ENCODE data around the gene MYOT.
"Not testable (repeated sequence)": the region's sequence is repeated elsewhere in the genome, so short reads cannot be mapped to it uniquely, and the experiment has no call there.

The MYOT gene

GRCh38 chr5:137856916-137857862 is 10.5 kb upstream of the MYOT start:
- DNase-seq = no peak

GRCh38 chr5:137858223-137858916 is 9.3 kb upstream of the MYOT start:
- no peak for DNase-seq

- DNase-seq = no peak
Observed at GRCh38 chr5:137858954-137859353, 8.7 kb upstream of the MYOT start.

- DNase-seq = no peak
Observed at GRCh38 chr5:137862251-137862650, 5.4 kb upstream of the MYOT start.

GRCh38 chr5:137863653-137864052 is 4.0 kb upstream of the MYOT start:
- DNase-seq = not testable (repeated sequence)

GRCh38 chr5:137866541-137867388 is 895 bp upstream of the MYOT start:
- DNase-seq = no peak

- no peak for DNase-seq
Observed at GRCh38 chr5:137870647-137871339, 3.1 kb downstream of the MYOT start.

GRCh38 chr5:137871571-137871970 is 3.9 kb downstream of the MYOT start:
- DNase-seq = no peak

GRCh38 chr5:137872466-137872865 is 4.8 kb downstream of the MYOT start:
- DNase-seq = no peak

GRCh38 chr5:137876101-137876500 is 8.4 kb downstream of the MYOT start:
- no peak for DNase-seq

GRCh38 chr5:137880313-137880712 is 12.7 kb downstream of the MYOT start:
- DNase-seq = no peak

- no peak for DNase-seq
Observed at GRCh38 chr5:137887831-137888230, 20.2 kb downstream of the MYOT start.

- no peak for DNase-seq
Observed at GRCh38 chr5:137888466-137888862, 20.8 kb downstream of the MYOT start.

- DNase-seq = peak; percentile 87
Observed at GRCh38 chr5:137888863-137889759, 21.5 kb downstream of the MYOT start, which contains the start of gene PKD2L2. Gene PKD2L2 (plus strand): TSS chr5:137889457. CDS start chr5:137889492, 35 bp downstream.

- no peak for DNase-seq
Observed at GRCh38 chr5:137890845-137891244, 23.2 kb downstream of the MYOT start.

- no peak for DNase-seq
Observed at GRCh38 chr5:137891849-137892248, 24.2 kb downstream of the MYOT start.

- no peak for DNase-seq
Observed at GRCh38 chr5:137894586-137894985, 26.9 kb downstream of the MYOT start.

GRCh38 chr5:137896560-137896959 is 28.9 kb downstream of the MYOT start:
- DNase-seq = no peak

GRCh38 chr5:137899493-137899892 is 31.8 kb downstream of the MYOT start:
- no peak for DNase-seq

GRCh38 chr5:137901011-137901817 is 33.6 kb downstream of the MYOT start:
- DNase-seq = no peak

Measured in right forelimb (tissue), 1 donor.